H1 (cell line): ENCODE measurements around the gene RFX6. TPM values are rescaled to one million over a fixed set of nuclear protein-coding genes. Genes with fewer than 3 reads are reported as not detected.

Experiments used
- CTCF ChIA-PET: fragments of 300-600 bp; sonication (Branson Sonifier 250); formaldehyde crosslinking; loops from one replicate; lab custom pipeline; 2021; ENCODE audit not compliant: partially characterized antibody; lab: Charles Lee
- POLR2A ChIA-PET: fragments of 300-600 bp; sonication (Branson Sonifier 250); formaldehyde crosslinking; loops from one replicate; lab custom pipeline; 2021; ENCODE audit warnings: inconsistent platforms; ENCODE audit not compliant: partially characterized antibody; lab: Charles Lee
- DNase-seq, 2 experiments: peaks; one replicate each; pipeline versions ENCODE4 v3.0.0 to v3.0.0-alpha.2; 2010 to 2022; ENCODE audit warnings: low spot score in 2 of 2, low read depth in 1 of 2, mixed read lengths in 1 of 2
- FAIRE-seq: peaks from 2 replicates; lab custom pipeline; 2011; peaks lifted over from hg19 to GRCh38; lab: Jason Lieb, UNC
- H2AFZ ChIP-seq: 2 replicates; pipeline ENCODE4 v1.8.1; 2012; ENCODE audit warnings: low read length, inconsistent platforms
- H2AK5ac ChIP-seq: 2 replicates; pipeline ENCODE4 v1.6.1; 2013; ENCODE audit warnings: low read depth, low read length
- H2BK120ac ChIP-seq: replicated peaks from 2 replicates; pipeline ENCODE3; 2013; ENCODE audit warnings: low read depth, low read length, inconsistent platforms
- H2BK12ac ChIP-seq: 2 replicates; pipeline ENCODE4 v1.6.1; 2013; ENCODE audit warnings: low read depth, low read length
- H2BK15ac ChIP-seq: 2 replicates; pipeline ENCODE4 v1.6.1; 2013; ENCODE audit warnings: low read length
- H2BK20ac ChIP-seq: 2 replicates; pipeline ENCODE4 v1.6.1; 2013; ENCODE audit warnings: low read length
- H2BK5ac ChIP-seq: 2 replicates; pipeline ENCODE4 v1.6.1; 2013; ENCODE audit warnings: low read depth, low read length
- H3K14ac ChIP-seq: 2 replicates; pipeline ENCODE4 v1.6.1; 2013; ENCODE audit warnings: inconsistent platforms; ENCODE audit not compliant: insufficient read length
- H3K18ac ChIP-seq: 2 replicates; pipeline ENCODE4 v1.6.1; 2013; ENCODE audit warnings: low read length; ENCODE audit errors: extremely low read depth
- H3K23ac ChIP-seq: 2 replicates; pipeline ENCODE4 v1.6.1; 2013; ENCODE audit warnings: inconsistent platforms; ENCODE audit not compliant: insufficient read length
- H3K23me2 ChIP-seq: 2 replicates; pipeline ENCODE4 v1.6.1; 2013; ENCODE audit warnings: low read depth, low read length
- H3K27ac ChIP-seq: 2 replicates; pipeline ENCODE4 v1.6.1; 2011; ENCODE audit warnings: low read depth, low read length, inconsistent platforms
- H3K27me3 ChIP-seq, 4 experiments: replicated peaks in 1 of 4; 1 replicate in 1 of 4; 2 replicates in 3 of 4; pipeline versions ENCODE4 v1.6.1 to v1.8.1; 2011 to 2013; ENCODE audit warnings: low read length in 3 of 4, mild to moderate bottlenecking in 3 of 4, inconsistent platforms in 2 of 4, mixed read lengths in 2 of 4, moderate library complexity in 1 of 4; ENCODE audit not compliant: control insufficient read depth in 3 of 4, insufficient read depth in 3 of 4; ENCODE audit errors: extremely low read depth in 1 of 4
- H3K36me3 ChIP-seq, 4 experiments: 2 replicates each; pipeline versions ENCODE4 v1.6.1 to v1.8.1; 2011 to 2013; ENCODE audit warnings: mild to moderate bottlenecking in 4 of 4, low read length in 3 of 4, moderate library complexity in 2 of 4, control low read depth in 1 of 4, inconsistent platforms in 1 of 4; ENCODE audit not compliant: insufficient read depth in 4 of 4, control insufficient read depth in 2 of 4
- H3K4ac ChIP-seq: replicated peaks from 2 replicates; pipeline ENCODE3; 2013; ENCODE audit warnings: low read length, low read depth, mixed read lengths, inconsistent platforms; ENCODE audit not compliant: insufficient read length
- H3K4me1 ChIP-seq, 4 experiments: replicated peaks in 1 of 4; 1 replicate in 1 of 4; 2 replicates in 3 of 4; pipeline versions ENCODE4 v1.6.1 to v1.8.1; 2011 to 2013; ENCODE audit warnings: low read length in 3 of 4, inconsistent platforms in 2 of 4, mixed read lengths in 1 of 4; ENCODE audit not compliant: insufficient read depth in 4 of 4, control insufficient read depth in 3 of 4
- H3K4me2 ChIP-seq, 2 experiments: 2 replicates each; pipeline versions ENCODE4 v1.6.1 to v1.8.1; 2011 to 2013; ENCODE audit warnings: low read depth in 2 of 2, low read length in 2 of 2, control low read depth in 1 of 2, inconsistent platforms in 1 of 2, mild to moderate bottlenecking in 1 of 2; ENCODE audit not compliant: insufficient read depth in 1 of 2
- H3K4me3 ChIP-seq, 4 experiments: fragments of 200-600, 300-600 bp in 1 of 4; sonication (generic), shearing (Covaris generic), sonication (Bioruptor Twin) in 1 of 4; 2 replicates each; pipeline versions ENCODE4 v1.5.1 to v1.8.1; 2011 to 2016; ENCODE audit warnings: low read length in 4 of 4, low read depth in 3 of 4, control low read depth in 2 of 4, inconsistent platforms in 2 of 4, mild to moderate bottlenecking in 2 of 4, mixed read lengths in 1 of 4, moderate library complexity in 1 of 4; ENCODE audit not compliant: insufficient read depth in 2 of 4; ENCODE audit errors: extremely low read depth in 1 of 4
- H3K56ac ChIP-seq: replicated peaks from 2 replicates; pipeline ENCODE3; 2013; ENCODE audit warnings: low read depth, mild to moderate bottlenecking, mixed read lengths, low read length, inconsistent platforms; ENCODE audit not compliant: insufficient read length
- H3K79me1 ChIP-seq: 2 replicates; pipeline ENCODE4 v1.6.1; 2013; ENCODE audit warnings: low read depth, low read length, control low read depth
- H3K79me2 ChIP-seq, 2 experiments: 2 replicates each; pipeline versions ENCODE4 v1.6.1 to v1.8.1; 2012 to 2013; ENCODE audit warnings: low read length in 2 of 2, mild to moderate bottlenecking in 2 of 2, inconsistent platforms in 1 of 2; ENCODE audit not compliant: insufficient read depth in 2 of 2, control insufficient read depth in 1 of 2
- H3K9ac ChIP-seq, 4 experiments: replicated peaks in 1 of 4; 1 replicate in 1 of 4; 2 replicates in 3 of 4; pipeline versions ENCODE4 v1.6.1 to v1.8.1; 2011 to 2013; ENCODE audit warnings: low read depth in 3 of 4, low read length in 3 of 4, control low read depth in 2 of 4, mild to moderate bottlenecking in 2 of 4, moderate library complexity in 2 of 4, inconsistent platforms in 1 of 4; ENCODE audit errors: extremely low read depth in 1 of 4
- H3K9me3 ChIP-seq, 2 experiments: 2 replicates each; pipeline versions ENCODE4 v1.6.1 to v1.8.1; 2012 to 2013; ENCODE audit warnings: mild to moderate bottlenecking in 2 of 2, moderate library complexity in 2 of 2, control low read depth in 1 of 2, inconsistent platforms in 1 of 2, low read depth in 1 of 2, low read length in 1 of 2, mixed read lengths in 1 of 2; ENCODE audit not compliant: insufficient read depth in 2 of 2
- H4K20me1 ChIP-seq, 2 experiments: replicated peaks in 1 of 2; 2 replicates each; pipeline versions ENCODE3 to v1.8.1; 2011 to 2013; ENCODE audit warnings: inconsistent platforms in 2 of 2, low read length in 2 of 2, mild to moderate bottlenecking in 1 of 2; ENCODE audit not compliant: insufficient read depth in 2 of 2, control insufficient read depth in 1 of 2
- H4K5ac ChIP-seq: 2 replicates; pipeline ENCODE4 v1.6.1; 2013; ENCODE audit warnings: low read length, low read depth, mixed read lengths, inconsistent platforms; ENCODE audit not compliant: insufficient read length
- H4K8ac ChIP-seq: 2 replicates; pipeline ENCODE4 v1.8.0; 2013; ENCODE audit warnings: mild to moderate bottlenecking, moderate library complexity, low read length, inconsistent platforms; ENCODE audit not compliant: insufficient read depth; ENCODE audit errors: extremely low read depth
- H4K91ac ChIP-seq: replicated peaks from 2 replicates; pipeline ENCODE3; 2013; ENCODE audit warnings: low read length, mixed read lengths, inconsistent platforms; ENCODE audit not compliant: insufficient read length
- ASH2L ChIP-seq: fragments of 200-600, 300-600 bp; sonication (generic); IDR thresholded peaks from one replicate; pipeline ENCODE4 v1.7.1; 2017; ENCODE audit warnings: low read length
- BCL11A ChIP-seq, 2 experiments: IDR thresholded peaks; one replicate each; pipeline ENCODE4 v1.6.1; 2011; ENCODE audit warnings: low read depth in 2 of 2, low read length in 2 of 2, mild to moderate bottlenecking in 2 of 2
- CBX5 ChIP-seq: fragments of 300-800, 300-1000 bp; sonication (generic); IDR thresholded peaks from 2 replicates; pipeline ENCODE4 v1.7.1; 2016; ENCODE audit warnings: antibody characterized with exemption, low read length, low read depth
- CEBPB ChIP-seq: IDR thresholded peaks from 2 replicates; pipeline ENCODE4 v1.6.1; 2012; ENCODE audit warnings: low read depth, low read length
- JUN ChIP-seq: IDR thresholded peaks from 2 replicates; pipeline ENCODE4 v1.6.1; 2011; ENCODE audit warnings: low read depth, mild to moderate bottlenecking, improper control_type of control experiment, low read length
- RXRA ChIP-seq: IDR thresholded peaks from 2 replicates; pipeline ENCODE4 v1.6.1; 2011; ENCODE audit warnings: low read depth, mild to moderate bottlenecking, low read length, moderate library complexity; ENCODE audit not compliant: insufficient read depth
- YY1 ChIP-seq: IDR thresholded peaks from 2 replicates; pipeline ENCODE4 v1.6.1; 2011; ENCODE audit warnings: low read depth, mild to moderate bottlenecking, low read length
- ZNF274 ChIP-seq: IDR thresholded peaks from 2 replicates; pipeline ENCODE4 v1.7.0; 2012; ENCODE audit warnings: low read length, borderline replicate concordance; ENCODE audit errors: extremely low read depth
- WGBS, 2 experiments: shearing (Covaris generic) in 1 of 2; methylation state at CpG; one replicate each; pipeline versions ENCODE4 v1.1.6 to v1.1.7; 2013 to 2015; ENCODE audit warnings: low lambda C conversion rate in 2 of 2, mixed read lengths in 2 of 2, inconsistent platforms in 1 of 2, low coverage in 1 of 2, missing lambda C conversion rate in 1 of 2; ENCODE audit not compliant: insufficient replicate concordance in 2 of 2, insufficient coverage in 1 of 2, insufficient read length in 1 of 2; ENCODE audit errors: extremely low coverage in 1 of 2, missing lambda C conversion rate in 1 of 2; 5-methylcytosine and 5-hydroxymethylcytosine counted together
- polyA plus RNA-seq, 7 experiments: library from polyadenylated mRNA; depleted of rRNA in 3 of 7; stranded (reverse) in 5 of 7; unstranded in 2 of 7; fragments of >200 nt in 5 of 7; fragments of 200-250 nt in 2 of 7; gene quantifications; 1 replicate in 5 of 7; 2 replicates in 1 of 7; 4 replicates in 1 of 7; pipeline versions ENCODE4 v1.2.1 to v1.2.3, GENCODE V29; 2011 to 2013; ENCODE audit warnings: missing spikeins in 2 of 7, mixed read lengths in 2 of 7
- total RNA-seq: library from RNA; stranded (reverse); fragmentation: NEBNext Ultra II Directional; extraction: Animal tissue kit (Norgen Biotek cat#: 25700); gene quantifications from 2 replicates; pipeline ENCODE4 v1.2.1, GENCODE V29; 2021

The RFX6 gene
- total and polyA plus RNA-seq, 2 of the 8 experiments (the other 6 are each of a cell fraction or from before 2014, with no cell fraction given): not detected

- Histone ChIP-seq H2AFZ (no peak overlapping the region), H2BK15ac (no peak overlapping the region), H3K14ac (no peak overlapping the region), H3K27ac (no peak overlapping the region), H2BK5ac (no peak overlapping the region), H4K91ac (no peak overlapping the region), H3K23me2 (no peaks in the 10 kb centered on the region), H3K27me3 (peaks cover 0 to under 1% (median 0%) of the 10 kb centered on the region in 4 experiments; a peak in 1 of 7 replicates), H3K4ac (no peak overlapping the region), H3K36me3 (no peaks in the 10 kb centered on the region), H3K23ac (no peak overlapping the region), H3K79me1 (no peaks in the 10 kb centered on the region), H3K9me3 (peaks cover 0 to 10% of the 10 kb centered on the region in 2 experiments; a peak in 2 of 4 replicates), H4K20me1 (no peaks in the 10 kb centered on the region), H3K9ac (no peak overlapping the region), H3K4me3 (no peak overlapping the region), H3K79me2 (no peaks in the 10 kb centered on the region), H2BK20ac (no peak overlapping the region), H3K4me1 (no peaks in the 10 kb centered on the region), H2BK120ac (no peak overlapping the region), H3K56ac (no peak overlapping the region), H3K4me2 (no peak overlapping the region), H3K18ac (no peak overlapping the region), H4K5ac (no peak overlapping the region), H2BK12ac (no peak overlapping the region), H4K8ac (no peak overlapping the region), H2AK5ac (no peak overlapping the region)
- TF ChIP-seq RXRA: no peak
- TF ChIP-seq CBX5: no peak
- no peak for TF ChIP-seq BCL11A (IDR thresholded peaks at IDR 0.05; ENCODE audit: low read depth in 2 of 2, low read length in 2 of 2)
- no peak for TF ChIP-seq JUN
- TF ChIP-seq CEBPB: no peak
- no peak for TF ChIP-seq ZNF274
- TF ChIP-seq YY1: no peak
- TF ChIP-seq ASH2L: no peak
- WGBS, 2 experiments: 89% methylated on average over 1 of the region's 1 CpG; no CpG with 5 or more reads in 1 of the 2 experiments
- no peak for FAIRE-seq
- ChIA-PET POLR2A (no interaction called here), CTCF (interaction anchor here (1.0 to 1.6 kb wide), 2 partner anchors 7 to 10 kb away, joined by 4 to 5 read pairs; no protein-coding TSS in a partner anchor)
- DNase-seq: no peak
These were observed 102.5 kb downstream of the RFX6 start for GRCh38 chr6:116979560-116979959.
